DND-41 (cell line): Measurements from ENCODE around the gene ZNRF1.

Source experiments
- CTCF ChIP-seq: IDR thresholded peaks from 2 replicates; pipeline ENCODE4 v1.5.1; 2012; ENCODE audit warnings: borderline replicate concordance, low read length, moderate library complexity, mild to moderate bottlenecking; ENCODE audit not compliant: poor library complexity, severe bottlenecking; ENCODE audit errors: extremely low read depth
- EZH2 ChIP-seq: IDR thresholded peaks from 3 replicates; pipeline ENCODE4 v1.6.1; 2012; ENCODE audit warnings: borderline replicate concordance, low read depth, mild to moderate bottlenecking, moderate library complexity, low read length, inconsistent platforms; ENCODE audit not compliant: severe bottlenecking

- TF ChIP-seq CTCF, result peak; percentile 62
- TF ChIP-seq EZH2, result no peak
These were observed 111.0 kb downstream of the ZNRF1 start for GRCh38 chr16:75109732-75110243.
